Natural killer cell (primary cell): Measurements from ENCODE around the gene FCMR. TPM values are rescaled to one million over a fixed set of nuclear protein-coding genes. Genes with fewer than 3 reads are reported as not detected.
A peak's percentile ranks its signal among the peaks of the same experiment; 100 is the strongest.

Source experiments
- ATAC-seq, 3 donors: fragments of 150-1000 bp in 2 of 3; fragments of 200-7000 bp in 1 of 3; cut with Tn5 transposase; 1 replicate in 1 of 3; 2 replicates in 2 of 3; pipeline ENCODE4 v1.10.0; 2021; ENCODE audit warnings: mild to moderate bottlenecking in 2 of 3, moderate library complexity in 2 of 3
- DNase-seq, 2 donors: peaks; one replicate each; pipeline versions ENCODE4 v3.0.0 to v3.0.0-alpha.2; 2013 to 2021; ENCODE audit warnings: mixed read lengths in 1 of 2
- H3K27ac ChIP-seq: one replicate; pipeline ENCODE4 v1.5.1; 2013; ENCODE audit warnings: mild to moderate bottlenecking, low read length
- H3K27me3 ChIP-seq: one replicate; pipeline ENCODE4 v1.6.1; 2013; ENCODE audit warnings: low read length; ENCODE audit not compliant: control insufficient read depth, insufficient read depth
- H3K36me3 ChIP-seq: one replicate; pipeline ENCODE4 v1.6.1; 2013; ENCODE audit warnings: low read length; ENCODE audit not compliant: control insufficient read depth, insufficient read depth
- H3K4me1 ChIP-seq: one replicate; pipeline ENCODE4 v1.6.1; 2013; ENCODE audit warnings: low read length; ENCODE audit not compliant: control insufficient read depth, insufficient read depth
- H3K4me3 ChIP-seq: one replicate; pipeline ENCODE4 v1.5.1; 2013; ENCODE audit warnings: low read length
- H3K9me3 ChIP-seq: one replicate; pipeline ENCODE4 v1.6.1; 2013; ENCODE audit warnings: low read length; ENCODE audit not compliant: control insufficient read depth, insufficient read depth
- H3K27ac Mint-ChIP-seq, 2 donors: one replicate each; pipeline ENCODE4 v1.8.0; 2022; ENCODE audit warnings: mild to moderate bottlenecking in 2 of 2, mixed read lengths in 2 of 2, moderate library complexity in 1 of 2
- H3K27me3 Mint-ChIP-seq, 2 donors: one replicate each; pipeline ENCODE4 v1.8.0; 2022; ENCODE audit warnings: low read depth in 2 of 2, mixed read lengths in 2 of 2
- H3K36me3 Mint-ChIP-seq: one replicate; pipeline ENCODE4 v1.8.0; 2022; ENCODE audit warnings: mixed read lengths
- H3K4me1 Mint-ChIP-seq, 2 donors: one replicate each; pipeline ENCODE4 v1.8.0; 2022; ENCODE audit warnings: mixed read lengths in 2 of 2
- H3K4me3 Mint-ChIP-seq: one replicate; pipeline ENCODE4 v1.8.0; 2022; ENCODE audit warnings: mild to moderate bottlenecking, moderate library complexity, mixed read lengths
- H3K9me3 Mint-ChIP-seq, 2 donors: one replicate each; pipeline ENCODE4 v1.8.0; 2022; ENCODE audit warnings: mixed read lengths in 2 of 2
- CTCF ChIP-seq: fragments of 200-600 bp; IDR thresholded peaks from one replicate; pipeline ENCODE4 v1.8.0; 2022; ENCODE audit warnings: antibody characterized with exemption
- WGBS: methylation state at CpG from one replicate; pipeline ENCODE4 v1.1.7; 2013; ENCODE audit warnings: missing lambda C conversion rate; ENCODE audit not compliant: insufficient coverage; 5-methylcytosine and 5-hydroxymethylcytosine counted together
- intact Hi-C: fragments of 100-400 bp; cut with micrococcal nuclease; formaldehyde crosslinking; loops from one replicate; pipeline ENCODE4 v1.14.2; 2022
- total RNA-seq, 4 donors: library from RNA; stranded (reverse); fragments of 120-200 nt in 1 of 4; gene quantifications; one replicate each; pipeline versions ENCODE4 v1.2.3 to v1.2.4, GENCODE V29; 2013 to 2022

The FCMR gene
- total RNA-seq, 3 donors from 2014 or later (not counting 1 experiment from before 2014, with no cell fraction given) = 157 to 178 (median 177) TPM

- intact Hi-C loops = no loop called here
- DNase-seq = peak in 1 of 2 donors; percentile 64
- Histone ChIP-seq H3K27me3 (no peaks in the 10 kb centered on the region), H3K9me3 (no peaks in the 10 kb centered on the region), H3K27ac (no peak overlapping the region), H3K36me3 (no peaks in the 10 kb centered on the region), H3K4me1 (peaks cover 23% of the 10 kb centered on the region), H3K4me3 (no peak overlapping the region)
- H3K4me1 Mint-ChIP-seq = peaks cover 13 to 17% of the 10 kb centered on the region in 2 donors
- 81% methylated on average over 18 of the region's 19 CpGs for WGBS
- H3K36me3 Mint-ChIP-seq = no peaks in the 10 kb centered on the region
- TF ChIP-seq CTCF = no peak
- H3K27ac Mint-ChIP-seq = no peak overlapping the region
- ATAC-seq = peak in 1 of 3 donors; percentile 52
- peaks cover 0 to 2% of the 10 kb centered on the region in 2 donors for H3K27me3 Mint-ChIP-seq
- H3K9me3 Mint-ChIP-seq = no peaks in the 10 kb centered on the region
- H3K4me3 Mint-ChIP-seq = no peak overlapping the region
These were observed 13.8 kb upstream of the FCMR start for GRCh38 chr1:206935491-206936067.

DNA sequence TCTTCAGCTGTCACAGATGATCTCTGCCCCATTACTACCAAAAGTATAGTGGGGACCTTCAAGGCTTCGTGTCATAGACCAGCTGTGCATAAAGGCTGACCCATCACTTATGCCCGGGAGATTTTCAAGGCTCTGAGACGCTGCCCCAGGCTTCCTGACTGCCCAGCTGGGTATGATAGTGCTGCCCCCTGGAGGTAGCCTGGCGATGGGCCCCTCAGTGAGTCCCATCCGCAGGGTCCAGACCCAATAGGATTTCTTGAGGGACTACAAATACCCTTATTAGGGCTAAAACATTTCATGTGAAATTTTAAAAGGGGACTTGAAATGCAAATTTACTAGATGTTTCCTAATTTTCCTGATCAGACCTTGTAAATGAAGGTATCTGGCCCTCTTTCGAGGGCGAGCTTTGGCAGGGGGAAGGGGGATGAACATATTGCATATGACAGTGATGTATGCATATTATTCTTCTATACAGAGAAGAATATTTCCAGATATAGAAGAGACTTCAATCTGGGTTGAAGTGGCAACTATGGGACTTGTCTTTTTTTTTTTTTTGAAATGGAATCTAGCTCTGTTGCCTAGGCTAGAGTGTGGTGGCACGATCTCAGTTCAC, 11.7 kb upstream of the FCMR start:
- Histone ChIP-seq H3K9me3 (no peaks in the 10 kb centered on the region), H3K27me3 (no peaks in the 10 kb centered on the region), H3K27ac (no peak overlapping the region), H3K4me1 (peaks cover 41% of the 10 kb centered on the region), H3K36me3 (no peaks in the 10 kb centered on the region), H3K4me3 (no peak overlapping the region)
- intact Hi-C loops = loop anchor here (1.0 kb wide), 1 partner anchor 68 kb away; the partner anchor contains the start of gene IL20
- peak; percentile 95 for TF ChIP-seq CTCF
- Mint-ChIP-seq H3K4me3 (no peak overlapping the region), H3K27me3 (no peaks in the 10 kb centered on the region), H3K9me3 (no peaks in the 10 kb centered on the region), H3K4me1 (peaks cover 26 to 30% of the 10 kb centered on the region in 2 donors), H3K27ac (peak overlapping the region in 1 of 2 donors; percentile 44), H3K36me3 (no peaks in the 10 kb centered on the region)
- ATAC-seq (peak; percentile 61 to 80 (median 71)), DNase-seq (peak; percentile 67 to 86)
- 39% methylated on average over 6 of the region's 8 CpGs for WGBS

- no peaks in the 10 kb centered on the region for H3K9me3 Mint-ChIP-seq
- WGBS = 93% methylated on average over 8 of the region's 8 CpGs
- DNase-seq = no peak
- H3K36me3 Mint-ChIP-seq = no peaks in the 10 kb centered on the region
- H3K27me3 Mint-ChIP-seq = no peaks in the 10 kb centered on the region
- H3K4me1 Mint-ChIP-seq = peaks cover 26 to 30% of the 10 kb centered on the region in 2 donors
- ATAC-seq = no peak
- H3K4me3 ChIP-seq = no peak overlapping the region
- no peaks in the 10 kb centered on the region for H3K9me3 ChIP-seq
- peak overlapping the region; percentile 69 to 92 for H3K27ac Mint-ChIP-seq
- peaks cover 48% of the 10 kb centered on the region for H3K4me1 ChIP-seq
- no peak for TF ChIP-seq CTCF
- no peak overlapping the region for H3K4me3 Mint-ChIP-seq
- intact Hi-C loops = no loop called here
- no peaks in the 10 kb centered on the region for H3K27me3 ChIP-seq
- no peaks in the 10 kb centered on the region for H3K36me3 ChIP-seq
- H3K27ac ChIP-seq = no peak overlapping the region
These were observed 10.4 kb upstream of the FCMR start for GRCh38 chr1:206932177-206932576.
